Fibroblast of pulmonary artery (primary cell): Measurements from ENCODE around the gene LNP1.

Experiments
- DNase-seq: peaks from one replicate; pipeline ENCODE4 v3.0.0-alpha.2; 2010; ENCODE audit warnings: low read depth
- H3K4me3 ChIP-seq: replicated peaks from 2 replicates; pipeline ENCODE4 v1.5.1; 2011; ENCODE audit warnings: low read depth, mild to moderate bottlenecking, control low read depth, low read length, moderate library complexity
- TF ChIP-seq, protein P1 (sequence below): IDR thresholded peaks from 2 replicates; pipeline ENCODE4 v1.5.1; 2011; ENCODE audit warnings: mild to moderate bottlenecking, control low read depth, low read length, inconsistent platforms; ENCODE audit errors: missing control alignments

The LNP1 gene

DNA sequence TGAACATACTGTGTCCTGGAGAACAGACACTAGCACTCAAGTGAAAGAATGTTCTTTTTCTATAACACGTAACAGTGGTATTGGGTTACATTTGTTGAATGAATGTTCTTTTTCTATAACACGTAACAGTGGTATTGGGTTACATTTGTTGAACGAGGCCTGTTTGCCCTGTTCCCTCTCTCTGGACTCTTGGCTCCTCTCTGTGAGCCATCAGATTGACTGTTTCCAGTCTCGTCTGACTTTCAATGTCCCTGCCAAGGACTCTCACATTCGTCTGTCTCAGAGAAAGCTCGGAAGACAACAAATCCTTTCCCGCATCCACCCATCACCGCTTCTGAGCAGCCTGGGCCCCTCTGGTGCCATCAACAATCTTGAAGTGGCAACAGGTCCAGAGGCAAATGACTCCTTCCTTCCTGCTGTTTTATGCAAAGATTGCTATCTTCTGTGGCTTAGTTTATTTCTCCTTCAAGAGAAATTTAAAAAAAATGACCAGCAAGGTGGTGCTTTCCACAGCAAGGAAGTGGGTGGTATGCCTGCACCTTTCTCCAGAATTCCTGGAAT is 99.1 kb downstream of the LNP1 start:
- no peak for DNase-seq
- no peak overlapping the region for H3K4me3 ChIP-seq
- TF ChIP-seq, protein P1, sequence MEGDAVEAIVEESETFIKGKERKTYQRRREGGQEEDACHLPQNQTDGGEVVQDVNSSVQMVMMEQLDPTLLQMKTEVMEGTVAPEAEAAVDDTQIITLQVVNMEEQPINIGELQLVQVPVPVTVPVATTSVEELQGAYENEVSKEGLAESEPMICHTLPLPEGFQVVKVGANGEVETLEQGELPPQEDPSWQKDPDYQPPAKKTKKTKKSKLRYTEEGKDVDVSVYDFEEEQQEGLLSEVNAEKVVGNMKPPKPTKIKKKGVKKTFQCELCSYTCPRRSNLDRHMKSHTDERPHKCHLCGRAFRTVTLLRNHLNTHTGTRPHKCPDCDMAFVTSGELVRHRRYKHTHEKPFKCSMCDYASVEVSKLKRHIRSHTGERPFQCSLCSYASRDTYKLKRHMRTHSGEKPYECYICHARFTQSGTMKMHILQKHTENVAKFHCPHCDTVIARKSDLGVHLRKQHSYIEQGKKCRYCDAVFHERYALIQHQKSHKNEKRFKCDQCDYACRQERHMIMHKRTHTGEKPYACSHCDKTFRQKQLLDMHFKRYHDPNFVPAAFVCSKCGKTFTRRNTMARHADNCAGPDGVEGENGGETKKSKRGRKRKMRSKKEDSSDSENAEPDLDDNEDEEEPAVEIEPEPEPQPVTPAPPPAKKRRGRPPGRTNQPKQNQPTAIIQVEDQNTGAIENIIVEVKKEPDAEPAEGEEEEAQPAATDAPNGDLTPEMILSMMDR = no peak

DNA sequence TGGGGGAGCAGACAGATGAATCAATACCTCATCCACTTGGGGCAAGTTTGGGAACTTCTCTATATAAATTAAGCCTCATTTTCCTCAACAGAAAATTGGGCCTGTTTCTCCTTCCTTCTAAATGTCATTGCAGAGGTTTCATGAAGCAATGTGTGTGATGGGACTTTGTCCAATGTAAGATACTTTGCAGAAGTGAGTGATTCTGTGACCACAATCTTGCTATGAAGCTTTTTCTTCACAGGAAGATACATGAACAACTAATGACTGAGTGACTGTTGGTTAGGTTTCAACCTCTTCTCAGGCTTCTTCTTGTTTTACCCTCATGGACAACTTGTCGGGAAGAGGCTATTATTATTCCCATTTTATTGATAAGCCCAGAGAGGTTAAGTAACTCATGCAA is 102.1 kb downstream of the LNP1 start:
- TF ChIP-seq, protein P1 = no peak

More for the DNA sequence above, 102.1 kb downstream of the LNP1 start:
- no peak for DNase-seq
- no peak overlapping the region for H3K4me3 ChIP-seq
